Stimulated activated effector memory CD8-positive, alpha-beta T cell treated with anti-CD3 and anti-CD28 coated beads, Interleukin-12 subunit alpha, Interleukin-12 subunit beta, amount 100 ng/mL, for 72 hours (primary cell): ENCODE data around the gene FAM227B.
A peak's percentile ranks its signal among the peaks of the same experiment; 100 is the strongest.
"Not testable (repeated sequence)": the region's sequence is repeated elsewhere in the genome, so short reads cannot be mapped to it uniquely, and the experiment has no call there.

ENCODE experiments used
- ATAC-seq: fragments of 150-1000 bp; cut with Tn5 transposase; 2 replicates; pipeline ENCODE4 v1.10.0; 2021
- DNase-seq, 2 donors: peaks; one replicate each; pipeline ENCODE4 v3.0.0; 2021 to 2022; ENCODE audit warnings: low spot score in 2 of 2
- H3K27ac Mint-ChIP-seq: one replicate; pipeline ENCODE4 v1.8.0; 2022; ENCODE audit warnings: mild to moderate bottlenecking, mixed read lengths
- H3K36me3 Mint-ChIP-seq: one replicate; pipeline ENCODE4 v1.8.0; 2022; ENCODE audit warnings: mild to moderate bottlenecking, mixed read lengths
- H3K4me1 Mint-ChIP-seq: one replicate; pipeline ENCODE4 v1.8.0; 2022; ENCODE audit warnings: mixed read lengths
- H3K4me3 Mint-ChIP-seq: one replicate; pipeline ENCODE4 v1.8.0; 2022; ENCODE audit warnings: mild to moderate bottlenecking, mixed read lengths
- H3K9me3 Mint-ChIP-seq: one replicate; pipeline ENCODE4 v1.8.0; 2022; ENCODE audit warnings: mixed read lengths

FAM227B gene, protein sequence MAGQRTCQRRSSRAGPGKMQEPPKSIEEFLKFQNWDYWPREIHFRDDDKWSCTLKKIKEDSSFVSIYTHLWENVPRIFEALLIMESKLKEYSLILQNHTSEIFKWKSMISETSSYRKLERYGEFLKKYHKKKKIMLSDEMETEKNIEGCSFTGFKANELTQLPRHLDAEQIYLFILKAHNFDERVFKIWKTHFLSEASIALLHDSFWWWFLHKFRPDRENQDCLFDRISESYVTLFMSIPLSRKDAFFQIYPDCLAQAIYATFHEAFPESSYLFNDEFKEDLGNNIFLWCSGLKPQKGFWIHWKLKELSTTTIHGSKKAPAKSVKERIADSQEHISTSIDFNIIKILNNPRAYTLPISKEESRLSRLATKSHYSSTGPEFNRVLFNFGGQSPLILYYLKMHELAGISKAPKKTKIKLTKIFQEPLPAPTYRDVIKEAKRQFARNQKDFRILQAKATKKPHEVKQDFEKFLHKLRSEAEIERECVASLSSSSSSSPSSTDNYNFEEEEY

DNA sequence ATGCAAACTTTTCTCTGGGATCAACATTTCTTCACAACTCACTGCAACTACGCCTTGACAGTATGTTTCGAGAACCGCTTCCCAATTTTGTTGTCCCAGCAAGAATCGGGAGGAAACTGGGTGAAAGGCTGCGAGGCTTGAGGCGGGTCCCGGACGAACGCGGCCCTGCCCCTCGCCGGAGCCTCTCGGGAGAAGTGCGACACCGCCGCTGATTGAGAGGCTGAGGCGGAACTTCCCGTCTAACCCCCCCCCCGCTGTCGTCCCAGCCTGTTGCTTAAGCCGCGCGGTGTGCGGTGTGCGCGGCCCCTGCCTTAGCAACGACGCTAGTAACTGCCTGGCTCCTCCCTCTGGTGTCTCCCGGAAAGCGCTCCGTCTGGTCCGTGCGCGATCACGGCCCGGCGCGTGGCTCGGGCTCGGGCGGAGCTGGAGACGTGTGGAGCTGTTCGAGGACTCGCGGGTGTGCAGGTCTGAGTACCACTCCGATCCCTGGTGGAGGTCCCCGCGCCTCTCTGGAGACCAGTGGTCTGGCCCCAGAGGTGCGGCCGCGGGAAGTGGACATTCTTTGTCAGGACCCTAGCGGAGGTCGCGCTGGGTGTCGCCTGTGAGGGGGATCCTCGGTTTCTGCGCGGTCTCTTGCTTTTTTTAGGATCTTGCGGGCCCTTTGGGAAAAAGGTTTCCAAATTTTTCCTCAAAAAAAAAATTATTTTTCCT, at the start of gene FAM227B, which contains the start of gene DTWD1:
TSS of gene FAM227B (minus strand) at position 161 of the 711 bp plus-strand sequence. CDS start 5,647 bp downstream, outside the sequence.
TSS of gene DTWD1 (plus strand) at position 391 of the 711 bp plus-strand sequence. CDS start 4,120 bp downstream, outside the sequence.
- ATAC-seq (peak; percentile 100), DNase-seq (peak; percentile 81 to 96)
- Mint-ChIP-seq H3K4me3 (peak within 1 kb of the TSS; percentile 90), H3K36me3 (peaks cover 17% of the 10 kb centered on the region), H3K4me1 (peaks cover 33% of the 10 kb centered on the region), H3K27ac (peak within 1 kb of the TSS; percentile 95), H3K9me3 (peaks cover 3% of the 10 kb centered on the region)

DNA sequence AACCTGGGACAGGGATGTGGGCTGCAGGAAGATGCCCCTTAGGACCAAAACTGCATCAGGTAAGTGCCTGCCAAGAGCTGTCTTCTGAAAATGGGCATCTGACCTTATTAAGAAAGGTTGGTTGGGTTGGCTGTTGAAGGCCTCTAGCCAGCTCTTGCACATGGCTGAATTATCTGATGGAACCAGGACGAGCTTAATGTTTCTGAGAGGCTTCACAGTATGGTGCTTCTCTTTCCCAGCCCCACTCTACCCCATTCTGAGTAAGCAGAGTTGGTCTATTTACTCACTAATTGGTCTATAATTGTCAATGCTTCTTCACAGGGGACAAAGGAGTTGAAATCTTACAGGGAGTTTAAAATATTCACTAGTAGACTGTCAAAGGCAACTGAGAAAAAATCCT, 48.7 kb upstream of the FAM227B start:
- no peak overlapping the region for H3K4me3 Mint-ChIP-seq

DNA sequence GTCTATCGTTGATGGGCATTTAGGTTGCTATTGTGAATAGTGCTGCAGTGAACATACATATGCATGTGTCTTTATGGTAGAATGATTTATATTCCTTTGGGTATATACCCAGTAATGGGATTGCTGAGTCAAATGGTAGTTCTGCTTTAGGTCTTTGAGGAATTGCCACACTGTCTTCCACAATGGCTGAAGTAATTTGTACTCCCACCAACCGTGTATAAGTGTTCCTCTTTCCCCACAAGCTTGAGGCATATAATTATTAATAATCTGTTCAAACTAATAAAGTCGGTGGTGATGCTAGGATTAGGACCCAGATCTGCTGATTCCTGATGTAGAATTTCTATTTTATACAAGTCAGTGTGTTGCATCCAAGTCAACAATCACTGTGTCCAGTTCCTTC, 45.9 kb upstream of the FAM227B start:
- not testable (repeated sequence) for H3K36me3 Mint-ChIP-seq, H3K27ac Mint-ChIP-seq, DNase-seq, ATAC-seq, H3K9me3 Mint-ChIP-seq, H3K4me3 Mint-ChIP-seq, H3K4me1 Mint-ChIP-seq

More for the DNA sequence above, 48.7 kb upstream of the FAM227B start:
- Mint-ChIP-seq H3K9me3 (no peaks in the 10 kb centered on the region), H3K27ac (no peak overlapping the region), H3K4me1 (no peaks in the 10 kb centered on the region), H3K36me3 (no peaks in the 10 kb centered on the region)
- ATAC-seq, result no peak
- no peak for DNase-seq

DNA sequence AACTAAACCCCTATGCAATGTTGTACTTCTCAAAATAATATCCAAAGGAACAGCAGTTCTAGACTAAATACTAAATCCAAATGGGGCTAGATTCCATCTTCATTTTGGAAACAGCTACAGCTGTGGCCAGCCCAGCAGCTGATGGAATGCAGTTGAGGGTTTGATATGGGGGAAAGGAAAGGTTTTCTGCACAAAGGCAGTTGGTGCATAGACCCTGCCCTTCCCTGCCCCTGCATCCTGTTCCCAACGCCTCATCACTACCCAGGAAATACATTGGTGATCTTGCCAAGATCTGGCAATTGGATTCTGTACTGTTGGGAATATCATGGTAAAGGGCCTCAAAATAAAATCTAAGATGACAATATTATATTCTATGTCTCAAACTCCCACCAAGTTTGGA, 44.1 kb upstream of the FAM227B start:
- H3K9me3 Mint-ChIP-seq, result no peaks in the 10 kb centered on the region
- no peak overlapping the region for H3K27ac Mint-ChIP-seq
- H3K4me1 Mint-ChIP-seq, result no peaks in the 10 kb centered on the region
- no peak for DNase-seq
- H3K4me3 Mint-ChIP-seq, result no peak overlapping the region
- no peak for ATAC-seq
- H3K36me3 Mint-ChIP-seq, result no peaks in the 10 kb centered on the region

DNA sequence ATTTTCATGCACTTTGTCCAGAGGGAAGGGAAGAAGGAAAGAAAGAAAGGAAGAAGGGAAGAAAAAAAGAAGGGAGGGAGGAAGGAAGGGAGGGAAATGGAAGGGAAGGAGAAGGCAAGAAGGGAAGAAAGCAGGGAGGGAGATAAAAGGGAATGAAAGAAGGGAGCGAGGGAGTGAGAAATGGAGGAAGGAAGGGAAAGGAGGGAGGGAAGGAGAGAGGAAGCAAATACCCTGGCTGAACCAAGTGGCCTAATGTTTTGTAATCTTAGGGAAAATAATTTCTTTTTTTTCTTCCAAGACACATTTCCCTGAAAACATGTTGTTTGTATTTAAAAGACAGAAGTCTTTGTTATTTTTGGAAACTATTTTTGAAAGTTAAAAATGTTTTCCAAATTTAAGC, 36.1 kb upstream of the FAM227B start:
- peaks cover 9% of the 10 kb centered on the region for H3K9me3 Mint-ChIP-seq
- H3K4me3 Mint-ChIP-seq, result no peak overlapping the region
- ATAC-seq, result no peak
- H3K4me1 Mint-ChIP-seq, result no peaks in the 10 kb centered on the region
- H3K36me3 Mint-ChIP-seq, result no peaks in the 10 kb centered on the region
- no peak for DNase-seq
- H3K27ac Mint-ChIP-seq, result no peak overlapping the region

DNA sequence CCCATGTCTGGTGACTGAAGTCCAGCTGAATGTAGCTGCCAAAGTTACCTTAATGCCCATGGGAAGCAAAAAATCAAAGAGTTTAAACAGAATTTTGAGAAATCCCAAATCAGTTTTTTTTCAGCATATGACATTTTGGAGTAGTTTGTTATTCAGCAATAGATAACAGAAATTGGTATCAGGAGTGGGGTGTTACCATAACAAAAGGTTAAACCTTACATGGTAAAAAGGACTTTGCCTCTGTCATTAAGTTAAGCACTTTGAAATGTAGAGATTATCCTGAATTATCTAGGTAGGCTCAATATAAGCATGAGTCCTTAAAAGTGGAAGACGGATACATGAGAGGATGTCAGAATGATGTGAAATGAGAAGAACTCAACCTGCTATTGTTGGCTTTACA, 32.3 kb upstream of the FAM227B start:
- Mint-ChIP-seq H3K4me3 (no peak overlapping the region), H3K9me3 (peaks cover 9% of the 10 kb centered on the region), H3K4me1 (no peaks in the 10 kb centered on the region), H3K27ac (no peak overlapping the region), H3K36me3 (no peaks in the 10 kb centered on the region)
- ATAC-seq (no peak), DNase-seq (no peak)

DNA sequence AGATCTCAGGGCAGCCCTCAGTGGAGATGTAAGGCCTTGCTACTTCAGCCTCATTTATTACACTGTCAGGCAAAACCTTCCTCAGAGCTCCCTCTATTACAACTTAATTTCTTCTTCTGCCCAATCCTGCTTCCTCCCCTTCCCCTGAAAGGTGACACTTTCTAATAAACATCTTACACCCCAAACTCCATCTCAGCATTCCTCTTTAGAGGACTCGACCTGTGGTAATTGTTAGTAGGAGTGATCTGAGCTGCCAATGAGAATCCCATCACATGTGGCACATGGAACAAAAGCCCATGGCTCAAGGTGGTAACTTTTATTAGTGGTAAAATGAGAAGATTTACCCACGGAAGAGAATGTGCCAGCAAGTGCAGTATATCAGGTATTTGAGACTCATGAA, 30.1 kb upstream of the FAM227B start:
- no peak overlapping the region for H3K27ac Mint-ChIP-seq
- H3K4me3 Mint-ChIP-seq, result no peak overlapping the region
- H3K36me3 Mint-ChIP-seq, result no peaks in the 10 kb centered on the region
- DNase-seq (no peak), ATAC-seq (no peak)
- H3K9me3 Mint-ChIP-seq, result peaks cover 9% of the 10 kb centered on the region
- no peaks in the 10 kb centered on the region for H3K4me1 Mint-ChIP-seq

DNA sequence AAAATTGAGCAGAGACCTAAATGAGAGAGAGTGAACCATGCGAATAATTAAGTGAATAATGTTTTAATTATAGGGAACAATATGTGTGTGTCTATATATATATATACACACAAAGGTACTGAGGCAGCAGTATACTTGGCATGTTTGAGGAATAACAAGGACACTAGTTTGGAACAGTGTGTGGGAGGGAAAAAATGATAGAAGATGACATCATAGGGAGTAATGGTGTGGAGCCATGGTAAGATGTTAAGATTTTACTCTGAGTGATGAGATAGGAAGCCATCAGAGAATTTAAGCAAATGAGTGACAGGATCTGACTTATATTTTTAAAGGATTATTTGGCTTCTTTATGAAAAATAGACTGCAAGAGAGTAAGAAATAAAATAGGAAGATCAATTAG, 29.4 kb upstream of the FAM227B start:
- Mint-ChIP-seq H3K27ac (no peak overlapping the region), H3K36me3 (no peaks in the 10 kb centered on the region), H3K4me1 (no peaks in the 10 kb centered on the region), H3K9me3 (peaks cover 9% of the 10 kb centered on the region), H3K4me3 (no peak overlapping the region)
- DNase-seq (no peak), ATAC-seq (no peak)

DNA sequence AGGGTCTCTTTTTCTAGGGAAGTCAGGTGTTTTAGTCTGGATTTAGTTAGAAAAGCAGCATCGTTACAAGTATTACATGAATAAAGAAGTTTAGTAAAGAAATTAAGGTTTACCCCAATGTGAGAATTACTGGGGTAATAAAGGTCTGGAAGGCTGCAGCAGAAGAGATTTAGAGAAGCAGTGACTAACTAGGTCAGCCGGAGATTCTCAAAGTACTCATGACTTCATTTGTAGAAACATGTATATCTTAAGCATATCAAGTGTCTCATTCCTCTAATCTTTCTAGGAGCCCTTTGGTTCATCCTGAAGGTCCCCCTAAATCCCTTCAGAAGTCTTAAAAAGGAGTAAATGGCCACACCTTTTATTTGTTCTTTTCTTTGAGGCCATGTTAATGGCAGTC, 26.3 kb upstream of the FAM227B start:
- no peaks in the 10 kb centered on the region for H3K9me3 Mint-ChIP-seq
- H3K36me3 Mint-ChIP-seq, result no peaks in the 10 kb centered on the region

DNA sequence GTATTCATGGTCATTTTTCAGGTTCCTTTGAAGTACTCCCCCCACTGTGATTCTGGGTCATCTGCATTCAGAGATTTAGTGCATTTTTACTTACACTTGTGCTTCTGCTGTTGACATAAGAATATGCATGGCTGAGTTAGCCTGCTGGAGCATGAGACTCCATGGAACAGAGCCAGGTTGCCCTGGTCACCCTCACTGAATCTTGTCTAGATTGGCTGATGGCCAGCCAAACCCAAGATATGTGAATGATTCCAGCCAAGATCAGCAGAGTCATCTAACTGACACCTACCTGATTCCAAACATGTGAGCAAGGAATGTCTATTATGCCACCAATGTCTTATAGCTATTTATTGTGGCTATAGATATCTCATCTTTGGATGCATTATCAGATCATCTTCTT, 25.3 kb upstream of the FAM227B start:
- Mint-ChIP-seq H3K36me3 (peaks cover 8% of the 10 kb centered on the region), H3K4me3 (no peak overlapping the region), H3K9me3 (no peaks in the 10 kb centered on the region), H3K27ac (no peak overlapping the region), H3K4me1 (no peaks in the 10 kb centered on the region)
- ATAC-seq (no peak), DNase-seq (no peak)

More for the DNA sequence above, 26.3 kb upstream of the FAM227B start:
- Mint-ChIP-seq H3K4me3 (no peak overlapping the region), H3K4me1 (no peaks in the 10 kb centered on the region), H3K27ac (no peak overlapping the region)
- DNase-seq (no peak), ATAC-seq (no peak)

DNA sequence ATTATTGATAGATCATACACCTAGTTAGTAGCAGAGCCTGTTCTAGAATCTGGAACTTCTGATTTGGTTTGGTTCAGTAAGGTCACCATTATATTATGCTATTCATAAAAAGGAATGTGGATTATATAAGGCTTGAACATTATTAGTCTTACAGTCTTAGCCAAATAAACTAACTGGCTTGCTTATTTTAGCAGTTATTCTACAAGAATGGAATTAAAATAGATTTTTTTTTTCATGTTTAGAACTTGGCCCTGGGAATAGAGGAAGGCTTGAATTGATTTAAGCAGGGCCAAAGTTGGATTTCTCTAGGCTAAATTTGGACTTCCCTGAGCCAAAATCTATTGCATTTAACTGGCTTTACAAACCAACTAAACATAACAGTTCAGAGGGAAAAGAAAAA, 24.7 kb upstream of the FAM227B start:
- Mint-ChIP-seq H3K4me1 (no peaks in the 10 kb centered on the region), H3K27ac (no peak overlapping the region), H3K36me3 (peaks cover 9% of the 10 kb centered on the region), H3K9me3 (no peaks in the 10 kb centered on the region), H3K4me3 (no peak overlapping the region)
- DNase-seq, result no peak
- ATAC-seq, result no peak

DNA sequence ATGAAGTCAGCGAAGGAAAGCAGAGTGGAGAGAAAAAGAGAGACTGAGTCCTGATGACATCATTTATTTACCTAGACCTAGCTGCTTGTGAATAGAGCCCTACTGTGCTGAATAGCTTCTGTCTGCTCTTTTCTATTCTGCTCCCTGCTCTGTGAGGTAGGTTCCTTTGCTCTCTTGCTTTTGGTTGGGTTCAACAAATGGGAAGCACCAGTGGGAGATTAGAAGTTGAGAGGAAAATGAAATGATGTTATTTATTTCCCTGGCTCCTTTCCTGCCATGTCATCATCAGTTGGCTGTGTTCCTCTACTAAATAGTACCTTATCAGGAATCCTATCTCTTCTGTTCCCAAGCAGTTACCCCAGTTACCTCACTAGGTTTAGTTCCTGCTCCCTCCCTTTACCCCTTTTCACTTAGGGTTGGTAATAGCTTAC, 23.8 kb upstream of the FAM227B start:
- H3K9me3 Mint-ChIP-seq, result no peaks in the 10 kb centered on the region
- DNase-seq (no peak), ATAC-seq (no peak)
- peaks cover 9% of the 10 kb centered on the region for H3K36me3 Mint-ChIP-seq
- no peaks in the 10 kb centered on the region for H3K4me1 Mint-ChIP-seq
- H3K4me3 Mint-ChIP-seq, result no peak overlapping the region
- H3K27ac Mint-ChIP-seq, result peak overlapping the region; percentile 35

DNA sequence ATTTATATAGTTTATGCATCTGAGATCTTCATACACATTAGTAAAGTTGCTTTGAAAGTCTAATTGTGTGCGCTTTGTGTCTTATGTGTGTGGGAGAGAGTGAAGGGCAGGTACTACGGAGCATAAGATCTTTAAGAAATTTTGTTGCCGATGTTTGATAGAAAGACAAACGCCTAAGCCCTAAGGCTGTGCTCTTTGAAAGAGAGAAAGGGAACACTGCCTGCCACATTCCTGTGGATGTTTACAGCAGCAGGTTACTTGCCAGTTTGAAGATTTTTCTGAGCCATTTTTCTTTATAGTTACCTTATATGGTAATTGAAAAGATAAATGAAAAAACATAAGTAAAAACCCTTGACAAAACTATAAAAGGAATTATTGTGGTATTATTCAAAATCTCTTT, 17.2 kb upstream of the FAM227B start:
- ATAC-seq (no peak), DNase-seq (no peak)
- no peak overlapping the region for H3K4me3 Mint-ChIP-seq
- no peaks in the 10 kb centered on the region for H3K9me3 Mint-ChIP-seq
- no peaks in the 10 kb centered on the region for H3K4me1 Mint-ChIP-seq
- H3K27ac Mint-ChIP-seq, result no peak overlapping the region
- H3K36me3 Mint-ChIP-seq, result peaks cover 36% of the 10 kb centered on the region

DNA sequence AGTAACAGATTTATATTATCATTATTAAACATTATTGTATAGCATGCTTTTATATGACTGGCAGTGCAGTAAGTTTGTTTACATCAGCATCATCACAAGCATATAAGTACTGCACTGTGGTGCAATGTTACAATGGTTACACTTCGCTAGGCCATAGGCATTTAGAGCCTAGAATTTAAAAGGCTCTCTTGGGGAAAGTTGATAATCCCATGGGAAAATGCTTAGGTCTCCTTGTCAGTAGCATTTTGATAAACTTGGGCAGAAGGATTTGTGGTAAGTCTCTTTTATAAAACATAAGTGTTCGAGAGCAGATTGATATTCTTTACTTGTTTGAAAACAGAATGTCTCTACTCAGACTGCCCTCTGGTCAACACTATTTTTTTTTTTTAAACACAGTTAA, 7.8 kb upstream of the FAM227B start:
- ATAC-seq (no peak), DNase-seq (no peak)
- Mint-ChIP-seq H3K4me1 (peaks cover 4% of the 10 kb centered on the region), H3K4me3 (no peak overlapping the region), H3K27ac (no peak overlapping the region), H3K36me3 (peaks cover 34% of the 10 kb centered on the region), H3K9me3 (peaks cover 3% of the 10 kb centered on the region)

DNA sequence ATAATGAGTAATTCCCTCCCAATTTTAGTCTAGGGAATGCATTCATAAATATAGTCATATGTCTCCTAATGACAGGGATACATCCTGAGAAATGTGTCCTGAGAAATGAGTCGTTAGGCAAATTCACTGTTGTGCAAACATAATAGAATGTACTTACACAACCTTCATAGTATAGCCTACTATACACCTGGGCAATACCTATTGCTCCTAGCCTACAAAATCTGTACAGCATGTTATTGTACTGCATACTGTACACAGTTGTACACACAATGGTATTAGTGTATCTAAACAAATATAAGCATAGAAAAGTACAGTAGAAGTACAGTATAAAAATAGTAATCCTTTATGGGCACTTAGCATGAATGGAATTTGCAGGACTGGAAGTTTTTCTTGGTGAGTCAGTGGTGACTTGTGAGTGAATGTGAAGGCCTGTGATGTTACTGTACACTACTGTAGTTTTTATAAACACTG, 6.8 kb upstream of the FAM227B start:
- Mint-ChIP-seq H3K27ac (no peak overlapping the region), H3K36me3 (peaks cover 34% of the 10 kb centered on the region), H3K9me3 (peaks cover 3% of the 10 kb centered on the region), H3K4me1 (peaks cover 13% of the 10 kb centered on the region), H3K4me3 (no peak overlapping the region)
- ATAC-seq (no peak), DNase-seq (no peak)
